Adrenal gland (tissue), 5 donors: ENCODE measurements around the gene BEND5.

Experiments
- CTCF ChIP-seq, 6 experiments: fragments of 450-650 bp in 4 of 6; fragments of 200-600 bp in 2 of 6; sonication (generic) in 1 of 6; IDR thresholded peaks; 1 replicate in 5 of 6; 2 replicates in 1 of 6; pipeline versions ENCODE4 v1.5.1 to v1.8.0; 2016 to 2021; ENCODE audit warnings: antibody characterized with exemption in 6 of 6, mild to moderate bottlenecking in 2 of 6, moderate library complexity in 1 of 6
- POLR2A ChIP-seq, 2 donors: fragments of 450-650 bp; IDR thresholded peaks; one replicate each; pipeline ENCODE4 v1.6.1; 2017; ENCODE audit warnings: antibody characterized with exemption in 2 of 2, mild to moderate bottlenecking in 2 of 2, moderate library complexity in 1 of 2
- donor health status: DM: no; HTN: no; CAD: no.

- no peak for TF ChIP-seq CTCF (IDR thresholded peaks at IDR 0.05)
- TF ChIP-seq POLR2A (IDR thresholded peaks at IDR 0.05) = no peak
Measured at GRCh38 chr1:48686159-48686558, 90.5 kb downstream of the BEND5 start.
